HG03159 (cell line): ENCODE results near the gene C4A.
"Not testable (repeated sequence)": the region's sequence is repeated elsewhere in the genome, so short reads cannot be mapped to it uniquely, and the experiment has no call there.

ENCODE experiments used
- ATAC-seq: cut with Tn5 transposase; IDR thresholded peaks from one replicate; pipeline ENCODE4 v1.9.1; 2021; ENCODE audit warnings: mild to moderate bottlenecking, moderate library complexity; ENCODE audit not compliant: unreplicated experiment

C4A gene

GRCh38 chr6:31981744-31982143 is at the start of gene C4A:
Gene C4A, plus strand, starts transcription at chr6:31982057. Its CDS starts 51 bp downstream, at chr6:31982108.
- ATAC-seq = not testable (repeated sequence)

- not testable (repeated sequence) for ATAC-seq
Observed at GRCh38 chr6:31932137-31932536, 49.7 kb upstream of the C4A start.

- no peak for ATAC-seq
Observed at GRCh38 chr6:31933537-31933936, 48.3 kb upstream of the C4A start.

- no peak for ATAC-seq
Observed at GRCh38 chr6:31935021-31935420, 46.8 kb upstream of the C4A start.

- ATAC-seq = no peak
Observed at GRCh38 chr6:31935823-31936222, 46.0 kb upstream of the C4A start.

GRCh38 chr6:31940256-31940664 is 41.6 kb upstream of the C4A start:
- ATAC-seq = no peak

GRCh38 chr6:31943742-31944141 is 38.1 kb upstream of the C4A start:
- no peak for ATAC-seq

- no peak for ATAC-seq
Observed at GRCh38 chr6:31945154-31945506, 36.7 kb upstream of the C4A start.

GRCh38 chr6:31945507-31946369 is 36.1 kb upstream of the C4A start, which contains the start of gene CFB:
Gene CFB, plus strand, starts transcription at chr6:31946095. Its CDS starts 127 bp downstream, at chr6:31946222.
- ATAC-seq = no peak

- no peak for ATAC-seq
Observed at GRCh38 chr6:31946370-31946885, 35.4 kb upstream of the C4A start.

GRCh38 chr6:31947070-31947675 is 34.7 kb upstream of the C4A start:
- ATAC-seq = no peak

GRCh38 chr6:31947864-31948263 is 34.0 kb upstream of the C4A start:
- ATAC-seq = no peak

- ATAC-seq = no peak
Observed at GRCh38 chr6:31948306-31948705, 33.6 kb upstream of the C4A start.

GRCh38 chr6:31948753-31949413 is 33.0 kb upstream of the C4A start:
- no peak for ATAC-seq

- ATAC-seq = no peak
Observed at GRCh38 chr6:31949926-31950548, 31.8 kb upstream of the C4A start.

- no peak for ATAC-seq
Observed at GRCh38 chr6:31952140-31952805, 29.6 kb upstream of the C4A start.

- no peak for ATAC-seq
Observed at GRCh38 chr6:31952890-31953289, 29.0 kb upstream of the C4A start.

- ATAC-seq = no peak
Observed at GRCh38 chr6:31954511-31954910, 27.3 kb upstream of the C4A start.

- ATAC-seq = no peak
Observed at GRCh38 chr6:31956796-31957195, 25.1 kb upstream of the C4A start.

- no peak for ATAC-seq
Observed at GRCh38 chr6:31958412-31958740, 23.5 kb upstream of the C4A start.
